Panc1 (cell line): ENCODE results near the gene NHEJ1.

Experiments used
- CTCF ChIP-seq: fragments of 450-650 bp; IDR thresholded peaks from 2 replicates; pipeline ENCODE4 v1.5.1; 2017; ENCODE audit warnings: mild to moderate bottlenecking
- POLR2AphosphoS5 ChIP-seq: IDR thresholded peaks from 2 replicates; pipeline ENCODE4 v1.6.1; 2012; ENCODE audit warnings: mild to moderate bottlenecking, low read depth, low read length, moderate library complexity
- REST ChIP-seq, 2 experiments: IDR thresholded peaks; 2 replicates each; pipeline ENCODE4 v1.6.1; 2011 to 2012; ENCODE audit warnings: low read depth in 2 of 2, control low read depth in 1 of 2, low read length in 1 of 2, mild to moderate bottlenecking in 1 of 2, moderate library complexity in 1 of 2; ENCODE audit not compliant: insufficient read depth in 1 of 2
- SIN3A ChIP-seq: IDR thresholded peaks from 2 replicates; pipeline ENCODE4 v1.6.1; 2012; ENCODE audit warnings: low read depth, mild to moderate bottlenecking, low read length, moderate library complexity, borderline replicate concordance; ENCODE audit not compliant: insufficient read depth
- TCF7L2 ChIP-seq: IDR thresholded peaks from 2 replicates; pipeline ENCODE4 v1.6.1; 2011; ENCODE audit warnings: mild to moderate bottlenecking, low read depth, low read length, inconsistent platforms

GRCh38 chr2:219112651-219113338 is 47.8 kb downstream of the NHEJ1 start:
- no peak for TF ChIP-seq CTCF
- no peak for TF ChIP-seq SIN3A
- no peak for TF ChIP-seq POLR2AphosphoS5
- no peak for TF ChIP-seq REST (IDR thresholded peaks at IDR 0.05; ENCODE audit: insufficient read depth in 1 of 2, low read depth in 2 of 2, low read length in 1 of 2)
- TF ChIP-seq TCF7L2, result no peak
